ENCODE data around the gene CAMTA1.

CAMTA1 gene

GRCh38 chr1:7420470-7421100, 635.3 kb downstream of the CAMTA1 start:
- TF ChIP-seq CTCF (conservative IDR thresholded peaks at IDR 0.05; ENCODE audit: control insufficient read depth, insufficient read depth, low read depth, low read length): no peak
- DNase-seq (ENCODE audit: low read depth): no peak
- no peak overlapping the region for H3K4me3 ChIP-seq (ENCODE audit: control insufficient read depth, low read depth, low read length)

GRCh38 chr1:7421471-7422075, 636.3 kb downstream of the CAMTA1 start:
- no peak for TF ChIP-seq CTCF (conservative IDR thresholded peaks at IDR 0.05; ENCODE audit: control insufficient read depth, insufficient read depth, low read depth, low read length)
- H3K4me3 ChIP-seq (ENCODE audit: control insufficient read depth, low read depth, low read length): no peak overlapping the region
- no peak for DNase-seq (ENCODE audit: low read depth)

- no peak overlapping the region for H3K4me3 ChIP-seq (ENCODE audit: control insufficient read depth, low read depth, low read length)
- DNase-seq (ENCODE audit: low read depth): no peak
- no peak for TF ChIP-seq CTCF (conservative IDR thresholded peaks at IDR 0.05; ENCODE audit: control insufficient read depth, insufficient read depth, low read depth, low read length)
These were observed 636.8 kb downstream of the CAMTA1 start for GRCh38 chr1:7422081-7422480.

GRCh38 chr1:7422561-7422960, 637.3 kb downstream of the CAMTA1 start:
- H3K4me3 ChIP-seq (ENCODE audit: control insufficient read depth, low read depth, low read length): no peak overlapping the region
- DNase-seq (ENCODE audit: low read depth): no peak
- TF ChIP-seq CTCF (conservative IDR thresholded peaks at IDR 0.05; ENCODE audit: control insufficient read depth, insufficient read depth, low read depth, low read length): no peak

- no peak for DNase-seq (ENCODE audit: low read depth)
- TF ChIP-seq CTCF (conservative IDR thresholded peaks at IDR 0.05; ENCODE audit: control insufficient read depth, insufficient read depth, low read depth, low read length): no peak
- H3K4me3 ChIP-seq (ENCODE audit: control insufficient read depth, low read depth, low read length): no peak overlapping the region
These were observed 637.7 kb downstream of the CAMTA1 start for GRCh38 chr1:7422966-7423365.

- H3K4me3 ChIP-seq (ENCODE audit: control insufficient read depth, low read depth, low read length): no peak overlapping the region
- DNase-seq (ENCODE audit: low read depth): no peak
- no peak for TF ChIP-seq CTCF (conservative IDR thresholded peaks at IDR 0.05; ENCODE audit: control insufficient read depth, insufficient read depth, low read depth, low read length)
These were observed 639.2 kb downstream of the CAMTA1 start for GRCh38 chr1:7424352-7424890.

All from fibroblast of mammary gland (primary cell).